Osteoblast (primary cell): ENCODE measurements around the gene SESN3. TPM values are rescaled to one million over a fixed set of nuclear protein-coding genes. Genes with fewer than 3 reads are reported as not detected.
A peak's percentile ranks its signal among the peaks of the same experiment; 100 is the strongest.

ENCODE experiments used
- DNase-seq: peaks from one replicate; pipeline ENCODE4 v3.0.0; 2011; ENCODE audit warnings: low spot score, mixed read lengths; ENCODE audit not compliant: insufficient read length; ENCODE audit errors: missing footprints
- H2AFZ ChIP-seq: 2 replicates; pipeline ENCODE4 v1.6.0; 2011; ENCODE audit warnings: mild to moderate bottlenecking, low read length
- H3K27ac ChIP-seq: 2 replicates; pipeline ENCODE4 v1.5.1; 2011; ENCODE audit warnings: mild to moderate bottlenecking, low read depth, low read length, moderate library complexity
- H3K27me3 ChIP-seq: 2 replicates; pipeline ENCODE4 v1.6.0; 2012; ENCODE audit warnings: mild to moderate bottlenecking, control low read depth, inconsistent platforms, low read length, moderate library complexity; ENCODE audit not compliant: insufficient read depth
- H3K36me3 ChIP-seq: 2 replicates; pipeline ENCODE4 v1.5.1; 2011; ENCODE audit warnings: mild to moderate bottlenecking, low read length, control low read depth, moderate library complexity; ENCODE audit not compliant: insufficient read depth
- H3K4me1 ChIP-seq: 2 replicates; pipeline ENCODE4 v1.5.1; 2011; ENCODE audit warnings: mild to moderate bottlenecking, low read length, control low read depth, moderate library complexity; ENCODE audit not compliant: insufficient read depth
- H3K4me2 ChIP-seq: 2 replicates; pipeline ENCODE4 v1.6.0; 2011; ENCODE audit warnings: mild to moderate bottlenecking, low read length; ENCODE audit not compliant: insufficient read depth
- H3K4me3 ChIP-seq: fragments of 200-600 bp; sonication (generic); 3 replicates; pipeline ENCODE4 v1.5.1; 2012; ENCODE audit warnings: mild to moderate bottlenecking, low read length, inconsistent platforms; ENCODE audit not compliant: insufficient read depth
- H3K79me2 ChIP-seq: 2 replicates; pipeline ENCODE4 v1.6.0; 2012; ENCODE audit warnings: mild to moderate bottlenecking, low read length, control low read depth, inconsistent platforms; ENCODE audit not compliant: insufficient read depth
- H3K9me3 ChIP-seq: 2 replicates; pipeline ENCODE4 v1.5.1; 2011; ENCODE audit warnings: low read depth, low read length, control low read depth
- H4K20me1 ChIP-seq: 2 replicates; pipeline ENCODE4 v1.6.0; 2012; ENCODE audit warnings: mild to moderate bottlenecking, low read length, control low read depth; ENCODE audit not compliant: insufficient read depth
- total RNA-seq: library from RNA; depleted of rRNA; stranded (reverse); fragments of >200 nt; gene quantifications from 2 replicates; pipeline ENCODE4 v1.2.3, GENCODE V29; 2012
- TF ChIP-seq, protein P1 (sequence below): IDR thresholded peaks from 2 replicates; pipeline ENCODE4 v1.5.1; 2011; ENCODE audit warnings: mild to moderate bottlenecking, low read depth, low read length, moderate library complexity; ENCODE audit errors: extremely low read depth

Gene SESN3
- total RNA-seq, 1 donor: 24.6 TPM

GRCh38 chr11:95156916-95157541, 74.0 kb downstream of the SESN3 start:
- Histone ChIP-seq H2AFZ (peak overlapping the region; percentile 10), H3K4me1 (peaks cover 3% of the 10 kb centered on the region)
- DNase-seq: no peak

GRCh38 chr11:95156133-95156721, 74.8 kb downstream of the SESN3 start:
- Histone ChIP-seq H2AFZ (peak overlapping the region; percentile 3), H3K27ac (no peak overlapping the region), H3K4me3 (no peak overlapping the region), H3K79me2 (no peaks in the 10 kb centered on the region), H3K36me3 (no peaks in the 10 kb centered on the region), H4K20me1 (no peaks in the 10 kb centered on the region), H3K9me3 (no peaks in the 10 kb centered on the region), H3K4me2 (no peak overlapping the region), H3K4me1 (peaks cover 3% of the 10 kb centered on the region), H3K27me3 (no peaks in the 10 kb centered on the region)
- peak; percentile 58 for DNase-seq
- TF ChIP-seq, protein P1, sequence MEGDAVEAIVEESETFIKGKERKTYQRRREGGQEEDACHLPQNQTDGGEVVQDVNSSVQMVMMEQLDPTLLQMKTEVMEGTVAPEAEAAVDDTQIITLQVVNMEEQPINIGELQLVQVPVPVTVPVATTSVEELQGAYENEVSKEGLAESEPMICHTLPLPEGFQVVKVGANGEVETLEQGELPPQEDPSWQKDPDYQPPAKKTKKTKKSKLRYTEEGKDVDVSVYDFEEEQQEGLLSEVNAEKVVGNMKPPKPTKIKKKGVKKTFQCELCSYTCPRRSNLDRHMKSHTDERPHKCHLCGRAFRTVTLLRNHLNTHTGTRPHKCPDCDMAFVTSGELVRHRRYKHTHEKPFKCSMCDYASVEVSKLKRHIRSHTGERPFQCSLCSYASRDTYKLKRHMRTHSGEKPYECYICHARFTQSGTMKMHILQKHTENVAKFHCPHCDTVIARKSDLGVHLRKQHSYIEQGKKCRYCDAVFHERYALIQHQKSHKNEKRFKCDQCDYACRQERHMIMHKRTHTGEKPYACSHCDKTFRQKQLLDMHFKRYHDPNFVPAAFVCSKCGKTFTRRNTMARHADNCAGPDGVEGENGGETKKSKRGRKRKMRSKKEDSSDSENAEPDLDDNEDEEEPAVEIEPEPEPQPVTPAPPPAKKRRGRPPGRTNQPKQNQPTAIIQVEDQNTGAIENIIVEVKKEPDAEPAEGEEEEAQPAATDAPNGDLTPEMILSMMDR: no peak

More at GRCh38 chr11:95156916-95157541, 74.0 kb downstream of the SESN3 start:
- Histone ChIP-seq H3K27ac (no peak overlapping the region), H3K4me2 (no peak overlapping the region), H3K9me3 (no peaks in the 10 kb centered on the region), H3K36me3 (no peaks in the 10 kb centered on the region), H4K20me1 (no peaks in the 10 kb centered on the region), H3K79me2 (no peaks in the 10 kb centered on the region), H3K4me3 (no peak overlapping the region), H3K27me3 (no peaks in the 10 kb centered on the region)
- TF ChIP-seq, protein P1: no peak

DNA sequence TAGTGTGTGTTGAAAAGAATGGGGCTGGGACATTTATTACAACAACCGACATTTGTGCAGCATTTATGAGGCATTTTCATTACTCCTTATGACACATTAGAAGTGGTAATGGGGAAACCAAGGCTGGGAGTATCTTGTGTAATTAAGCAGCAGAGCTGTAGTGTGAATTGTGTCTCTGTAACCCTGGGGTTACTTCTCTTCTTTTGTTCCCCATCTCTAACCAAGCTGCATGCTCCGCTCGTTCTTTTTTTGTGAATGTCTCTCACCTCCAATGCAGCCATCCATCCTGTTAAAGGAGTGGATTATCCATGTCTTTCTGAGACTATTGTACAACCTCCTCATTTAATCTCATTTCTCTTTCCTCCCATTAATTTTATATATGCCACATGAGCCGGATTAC, 75.6 kb downstream of the SESN3 start:
- peaks cover 3% of the 10 kb centered on the region for H3K4me1 ChIP-seq
- TF ChIP-seq, protein P1: no peak
- H3K27me3 ChIP-seq: no peaks in the 10 kb centered on the region
- H3K36me3 ChIP-seq: no peaks in the 10 kb centered on the region
- peak; percentile 67 for DNase-seq
- no peak overlapping the region for H3K4me2 ChIP-seq
- H3K27ac ChIP-seq: no peak overlapping the region
- H3K4me3 ChIP-seq: no peak overlapping the region
- H3K79me2 ChIP-seq: no peaks in the 10 kb centered on the region
- H4K20me1 ChIP-seq: no peaks in the 10 kb centered on the region
- no peaks in the 10 kb centered on the region for H3K9me3 ChIP-seq
- no peak overlapping the region for H2AFZ ChIP-seq

DNA sequence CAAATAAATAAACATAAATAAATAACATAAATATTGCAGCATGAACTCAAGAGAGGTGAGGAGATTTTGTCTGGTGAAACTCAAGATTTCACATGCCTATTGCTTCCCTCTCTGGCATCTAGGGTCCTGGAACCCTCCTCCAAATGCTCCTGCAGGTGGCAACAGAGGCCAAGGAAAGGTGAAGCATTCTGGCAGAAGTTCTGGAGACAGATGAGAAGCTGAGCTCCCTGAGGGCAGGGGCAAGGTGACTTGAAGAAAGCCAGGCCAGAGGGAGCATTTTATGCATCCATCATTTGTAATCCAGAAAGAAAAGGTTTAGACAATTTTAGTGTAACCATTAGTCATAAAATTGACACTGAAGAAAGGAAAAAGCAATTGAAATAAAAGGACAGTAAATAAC, 76.5 kb downstream of the SESN3 start:
- H3K4me3 ChIP-seq: no peak overlapping the region
- H2AFZ ChIP-seq: no peak overlapping the region
- no peaks in the 10 kb centered on the region for H3K79me2 ChIP-seq
- peaks cover 10% of the 10 kb centered on the region for H3K4me1 ChIP-seq
- H3K36me3 ChIP-seq: no peaks in the 10 kb centered on the region
- H3K9me3 ChIP-seq: no peaks in the 10 kb centered on the region
- TF ChIP-seq, protein P1: peak; percentile 62
- no peaks in the 10 kb centered on the region for H4K20me1 ChIP-seq
- no peak overlapping the region for H3K4me2 ChIP-seq
- no peak overlapping the region for H3K27ac ChIP-seq
- peak; percentile 74 for DNase-seq
- H3K27me3 ChIP-seq: no peaks in the 10 kb centered on the region
